IMR-90 (cell line): ENCODE results near the gene MGAT4A. TPM values are rescaled to one million over a fixed set of nuclear protein-coding genes. Genes with fewer than 3 reads are reported as not detected.

Source experiments
- ATAC-seq: fragments of 200-7000 bp; cut with Tn5 transposase; 2 replicates; pipeline ENCODE4 v1.9.1; 2020; ENCODE audit warnings: low read depth, mild to moderate bottlenecking, moderate library complexity
- BruUV-seq: library from RNA; stranded (reverse); fragments of 400-500 nt; replicated peaks from 2 replicates; lab custom pipeline; 2021; lab: Mats Ljungman, UMichigan
- CTCF ChIA-PET: fragments of 300-600 bp; formaldehyde crosslinking; extraction: SDS; loops from one replicate; lab custom pipeline; 2021; ENCODE audit warnings: antibody characterized with exemption; lab: Yijun Ruan, JAX
- POLR2A ChIA-PET: fragments of 300-600 bp; sonication (Branson Sonifier 250); formaldehyde crosslinking; loops from one replicate; lab custom pipeline; 2022; ENCODE audit warnings: antibody characterized with exemption; ENCODE audit not compliant: unreplicated experiment; lab: Charles Lee
- DNase-seq: peaks from one replicate; pipeline ENCODE4 v3.0.0; 2013
- H2AFZ ChIP-seq: replicated peaks from 2 replicates; pipeline ENCODE3; 2013; ENCODE audit warnings: low read length, mild to moderate bottlenecking; ENCODE audit not compliant: poor library complexity
- H2AK5ac ChIP-seq: 2 replicates; pipeline ENCODE4 v1.6.1; 2013; ENCODE audit warnings: low read depth, low read length, inconsistent platforms
- H2AK9ac ChIP-seq: replicated peaks from 2 replicates; pipeline ENCODE3; 2013; ENCODE audit warnings: mild to moderate bottlenecking, low read depth, low read length, moderate library complexity; ENCODE audit not compliant: poor library complexity
- H2BK120ac ChIP-seq: 2 replicates; pipeline ENCODE4 v1.6.1; 2013; ENCODE audit warnings: low read depth, low read length, inconsistent platforms
- H2BK15ac ChIP-seq: 3 replicates; pipeline ENCODE4 v1.6.1; 2013; ENCODE audit warnings: low read depth, low read length, inconsistent platforms
- H2BK20ac ChIP-seq: 2 replicates; pipeline ENCODE4 v1.6.1; 2013; ENCODE audit warnings: low read depth, mild to moderate bottlenecking, inconsistent platforms, low read length, moderate library complexity
- H2BK5ac ChIP-seq: 2 replicates; pipeline ENCODE4 v1.6.1; 2013; ENCODE audit warnings: mild to moderate bottlenecking, low read depth, low read length, inconsistent platforms; ENCODE audit not compliant: poor library complexity, severe bottlenecking
- H3K14ac ChIP-seq: replicated peaks from 2 replicates; pipeline ENCODE4 v1.6.1; 2013; ENCODE audit warnings: low read depth, low read length, inconsistent platforms
- H3K18ac ChIP-seq: 2 replicates; pipeline ENCODE4 v1.6.1; 2013; ENCODE audit warnings: low read depth, low read length, control low read depth
- H3K23ac ChIP-seq: 2 replicates; pipeline ENCODE4 v1.6.1; 2013; ENCODE audit warnings: low read depth, low read length, inconsistent platforms
- H3K27ac ChIP-seq: 2 replicates; pipeline ENCODE4 v1.5.1; 2013; ENCODE audit warnings: mild to moderate bottlenecking, control low read depth, low read length; ENCODE audit not compliant: insufficient read depth
- H3K27me3 ChIP-seq: 2 replicates; pipeline ENCODE4 v1.6.1; 2013; ENCODE audit warnings: low read length; ENCODE audit not compliant: control insufficient read depth, insufficient read depth
- H3K36me3 ChIP-seq: 2 replicates; pipeline ENCODE4 v1.6.1; 2013; ENCODE audit warnings: low read length, mixed read lengths; ENCODE audit not compliant: control insufficient read depth, insufficient read depth
- H3K4ac ChIP-seq: 2 replicates; pipeline ENCODE4 v1.6.1; 2013; ENCODE audit warnings: low read depth, low read length, inconsistent platforms
- H3K4me1 ChIP-seq: 2 replicates; pipeline ENCODE4 v1.6.1; 2013; ENCODE audit warnings: low read length, mixed read lengths; ENCODE audit not compliant: control insufficient read depth, insufficient read depth
- H3K4me2 ChIP-seq: 2 replicates; pipeline ENCODE4 v1.6.1; 2013; ENCODE audit warnings: low read depth, mild to moderate bottlenecking, control low read depth, low read length, moderate library complexity
- H3K4me3 ChIP-seq: 2 replicates; pipeline ENCODE4 v1.5.1; 2013; ENCODE audit warnings: low read depth, mild to moderate bottlenecking, control low read depth, low read length, moderate library complexity; ENCODE audit not compliant: insufficient read depth
- H3K56ac ChIP-seq: 2 replicates; pipeline ENCODE4 v1.6.1; 2013; ENCODE audit warnings: low read length, inconsistent platforms; ENCODE audit not compliant: insufficient read depth; ENCODE audit errors: extremely low read depth
- H3K79me1 ChIP-seq, 2 experiments: 2 replicates each; pipeline ENCODE4 v1.6.1; 2013; ENCODE audit warnings: low read length in 2 of 2, inconsistent platforms in 1 of 2, low read depth in 1 of 2
- H3K9ac ChIP-seq: 2 replicates; pipeline ENCODE4 v1.6.1; 2013; ENCODE audit warnings: low read depth, low read length, control low read depth
- H3K9me1 ChIP-seq: 2 replicates; pipeline ENCODE4 v1.6.1; 2013; ENCODE audit warnings: low read length, inconsistent platforms; ENCODE audit not compliant: insufficient read depth
- H3K9me3 ChIP-seq: 2 replicates; pipeline ENCODE4 v1.6.1; 2013; ENCODE audit warnings: low read length; ENCODE audit not compliant: control insufficient read depth, insufficient read depth
- H4K20me1 ChIP-seq: 2 replicates; pipeline ENCODE4 v1.6.1; 2013; ENCODE audit warnings: low read length, inconsistent platforms; ENCODE audit not compliant: insufficient read depth
- H4K5ac ChIP-seq: 2 replicates; pipeline ENCODE4 v1.6.1; 2013; ENCODE audit warnings: mild to moderate bottlenecking, low read depth, low read length, control low read depth
- H4K8ac ChIP-seq, 2 experiments: 2 replicates each; pipeline ENCODE4 v1.6.1; 2013; ENCODE audit warnings: low read depth in 2 of 2, low read length in 2 of 2, control low read depth in 1 of 2, inconsistent platforms in 1 of 2
- H4K91ac ChIP-seq: 2 replicates; pipeline ENCODE4 v1.6.1; 2013; ENCODE audit warnings: low read depth, low read length, inconsistent platforms; ENCODE audit not compliant: insufficient read depth
- BHLHE40 ChIP-seq: fragments of 150-350 bp; IDR thresholded peaks from 2 replicates; pipeline ENCODE4 v1.6.1; 2016; ENCODE audit warnings: mild to moderate bottlenecking, low read depth, low read length
- CEBPB ChIP-seq: IDR thresholded peaks from 2 replicates; pipeline ENCODE4 v1.6.1; 2012; ENCODE audit warnings: low read depth, low read length, improper control_type of control experiment
- CHD1 ChIP-seq: IDR thresholded peaks from 2 replicates; pipeline ENCODE4 v1.6.1; 2012; ENCODE audit warnings: low read depth, low read length, improper control_type of control experiment
- CTCF ChIP-seq: conservative IDR thresholded peaks from 2 replicates; pipeline ENCODE4 v1.5.1; 2012; ENCODE audit warnings: mild to moderate bottlenecking, low read depth, low read length, improper control_type of control experiment
- FOS ChIP-seq: fragments of 150-350 bp; IDR thresholded peaks from 2 replicates; pipeline ENCODE4 v1.6.1; 2016; ENCODE audit warnings: low read depth, low read length
- MAFK ChIP-seq: IDR thresholded peaks from 2 replicates; pipeline ENCODE4 v1.6.1; 2012; ENCODE audit warnings: low read depth, low read length, improper control_type of control experiment
- MAZ ChIP-seq: IDR thresholded peaks from 2 replicates; pipeline ENCODE4 v1.6.1; 2012; ENCODE audit warnings: low read depth, mild to moderate bottlenecking, low read length, improper control_type of control experiment, moderate library complexity, borderline replicate concordance
- MXI1 ChIP-seq: IDR thresholded peaks from 2 replicates; pipeline ENCODE4 v1.6.1; 2012; ENCODE audit warnings: low read depth, mild to moderate bottlenecking, low read length, moderate library complexity, borderline replicate concordance
- NFE2L2 ChIP-seq: fragments of 150-350 bp; IDR thresholded peaks from 2 replicates; pipeline ENCODE4 v1.6.1; 2016; ENCODE audit warnings: low read depth, mild to moderate bottlenecking, low read length
- POLR2A ChIP-seq: IDR thresholded peaks from 2 replicates; pipeline ENCODE4 v1.6.1; 2012; ENCODE audit warnings: mild to moderate bottlenecking, low read depth, low read length
- RAD21 ChIP-seq: IDR thresholded peaks from 2 replicates; pipeline ENCODE4 v1.6.1; 2012; ENCODE audit warnings: low read length, improper control_type of control experiment
- RCOR1 ChIP-seq: IDR thresholded peaks from 2 replicates; pipeline ENCODE4 v1.6.1; 2012; ENCODE audit warnings: mild to moderate bottlenecking, low read length, improper control_type of control experiment; ENCODE audit not compliant: insufficient replicate concordance
- RFX5 ChIP-seq: IDR thresholded peaks from 2 replicates; pipeline ENCODE4 v1.8.0; 2012; ENCODE audit warnings: low read depth, mild to moderate bottlenecking, low read length, moderate library complexity
- SMC3 ChIP-seq: fragments of 150-350 bp; IDR thresholded peaks from 2 replicates; pipeline ENCODE4 v1.6.1; 2016; ENCODE audit warnings: low read depth, mild to moderate bottlenecking, antibody characterized with exemption, low read length, moderate library complexity
- WGBS, 2 experiments: methylation state at CpG; one replicate each; pipeline versions ENCODE4 v1.1.5 to v1.1.7; 2013; ENCODE audit warnings: missing lambda C conversion rate in 2 of 2; ENCODE audit not compliant: insufficient read length in 1 of 2; ENCODE audit errors: extremely low coverage in 2 of 2; 5-methylcytosine and 5-hydroxymethylcytosine counted together
- dilution Hi-C: fragments of 300-500 bp; cut with HindIII; formaldehyde crosslinking; loops from one replicate; pipeline ENCODE4 v1.14.3; 2018; ENCODE audit warnings: low sequenced_read_pairs; ENCODE audit not compliant: unreplicated experiment
- in situ Hi-C: fragments of 300-500 bp; cut with MboI; formaldehyde crosslinking; loops from 3 replicates; pipeline ENCODE4 v1.14.3; 2019; ENCODE audit warnings: low sequenced_read_pairs, inconsistent platforms, mixed read lengths
- intact Hi-C: fragments of 100-400 bp; cut with micrococcal nuclease; formaldehyde crosslinking; loops from 2 replicates; pipeline ENCODE4 v1.10.0; 2022
- polyA plus RNA-seq, 3 experiments: library from polyadenylated mRNA; depleted of rRNA; stranded (reverse); fragments of >200 nt; gene quantifications; 2 replicates each; pipeline ENCODE4 v1.2.3, GENCODE V29; 2012; ENCODE audit warnings: low replicate concordance in 1 of 3
- total RNA-seq: library from RNA; depleted of rRNA; stranded (reverse); fragments of >200 nt; gene quantifications from 2 replicates; pipeline ENCODE4 v1.2.3, GENCODE V29; 2012
- TF ChIP-seq, protein P1 (sequence below): fragments of 150-350 bp; IDR thresholded peaks from 2 replicates; pipeline ENCODE4 v1.6.1; 2017; ENCODE audit warnings: mild to moderate bottlenecking, antibody characterized with exemption, low read length, low read depth

MGAT4A gene
- total and polyA plus RNA-seq, 2 of the 4 experiments (the other 2 are of a cell fraction), result under 0.01 TPM; not detected in 1

DNA sequence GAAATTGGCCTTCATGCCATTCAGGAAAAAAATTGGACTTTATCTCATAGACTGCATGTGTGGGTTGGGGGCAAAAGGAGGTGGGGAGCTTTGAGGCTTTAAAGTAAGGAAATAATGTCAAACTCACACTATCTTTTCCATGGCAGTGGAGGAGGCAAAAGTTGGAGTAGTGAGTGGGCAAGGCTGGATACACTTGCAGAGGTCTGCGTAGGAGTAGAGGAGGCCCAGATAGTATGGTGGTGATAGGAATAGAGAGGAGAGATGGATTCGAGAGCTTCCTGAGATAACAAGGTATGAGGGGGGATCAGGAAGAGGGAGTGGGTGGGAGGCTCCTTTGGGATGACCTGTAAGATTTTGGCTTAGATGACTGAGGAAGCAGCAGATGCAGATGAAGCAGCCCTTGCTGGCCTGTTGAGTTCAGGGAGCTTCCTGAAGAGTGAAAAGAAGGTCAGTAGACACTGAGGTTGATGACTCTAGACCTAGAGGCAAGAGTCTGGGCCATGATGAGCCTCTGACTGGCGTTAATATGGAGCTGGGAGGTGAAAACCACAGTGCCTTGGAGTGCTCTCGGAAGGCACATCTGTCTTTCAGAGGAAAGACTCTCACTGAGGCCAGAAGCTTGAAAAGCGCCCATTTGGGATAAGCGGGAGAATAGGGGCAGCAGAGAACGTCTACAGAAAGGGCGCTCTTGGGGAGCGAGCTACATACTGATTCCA, 116.8 kb downstream of the MGAT4A start:
- Histone ChIP-seq H3K18ac (no peak overlapping the region), H3K14ac (no peak overlapping the region), H2AK9ac (no peak overlapping the region), H4K91ac (no peak overlapping the region), H3K4me2 (no peak overlapping the region), H3K27me3 (no peaks in the 10 kb centered on the region), H3K23ac (no peak overlapping the region), H3K9ac (no peak overlapping the region), H3K36me3 (peaks cover 36% of the 10 kb centered on the region), H3K4me3 (no peak overlapping the region), H3K9me3 (no peaks in the 10 kb centered on the region), H2AK5ac (no peak overlapping the region), H3K79me1 (peaks cover 32 to 42% of the 10 kb centered on the region in 2 experiments), H2BK120ac (no peak overlapping the region), H3K56ac (no peak overlapping the region), H2AFZ (no peak overlapping the region), H4K8ac (no peak overlapping the region), H2BK5ac (no peak overlapping the region), H3K4me1 (peaks cover 7% of the 10 kb centered on the region), H2BK20ac (no peak overlapping the region), H3K9me1 (peaks cover 3% of the 10 kb centered on the region; the same call in 1 of the 2 replicates), H3K4ac (no peak overlapping the region), H4K5ac (no peak overlapping the region), H3K27ac (no peak overlapping the region), H2BK15ac (no peak overlapping the region), H4K20me1 (peaks cover 4% of the 10 kb centered on the region; the same call in 1 of the 2 replicates)
- no peak for TF ChIP-seq RAD21
- no peak for TF ChIP-seq POLR2A
- TF ChIP-seq, protein P1, sequence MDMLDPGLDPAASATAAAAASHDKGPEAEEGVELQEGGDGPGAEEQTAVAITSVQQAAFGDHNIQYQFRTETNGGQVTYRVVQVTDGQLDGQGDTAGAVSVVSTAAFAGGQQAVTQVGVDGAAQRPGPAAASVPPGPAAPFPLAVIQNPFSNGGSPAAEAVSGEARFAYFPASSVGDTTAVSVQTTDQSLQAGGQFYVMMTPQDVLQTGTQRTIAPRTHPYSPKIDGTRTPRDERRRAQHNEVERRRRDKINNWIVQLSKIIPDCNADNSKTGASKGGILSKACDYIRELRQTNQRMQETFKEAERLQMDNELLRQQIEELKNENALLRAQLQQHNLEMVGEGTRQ, result no peak
- TF ChIP-seq SMC3, result no peak
- no peak for TF ChIP-seq CTCF
- TF ChIP-seq RCOR1, result no peak
- no peak for TF ChIP-seq MXI1
- no peak for TF ChIP-seq BHLHE40
- no peak for TF ChIP-seq CHD1
- no peak for TF ChIP-seq MAZ
- TF ChIP-seq MAFK, result no peak
- TF ChIP-seq NFE2L2, result no peak
- TF ChIP-seq RFX5, result no peak
- no peak for TF ChIP-seq FOS
- no peak for TF ChIP-seq CEBPB
- dilution Hi-C loops (no loop called here), intact Hi-C loops (no loop called here), in situ Hi-C loops (no loop called here)
- POLR2A ChIA-PET, result no interaction called here
- CTCF ChIA-PET, result interaction anchor here (0.6 to 0.7 kb wide), 2 partner anchors 18 to 201 kb away, joined by 3 to 4 read pairs; no protein-coding TSS in a partner anchor
- DNase-seq (no peak), ATAC-seq (no peak)
- no TSS peak for BruUV-seq
- WGBS, 2 experiments, result 94% methylated on average over 8 of the region's 9 CpGs; no CpG with 5 or more reads in 1 of the 2 experiments
